ENCODE results near the gene CHN1.

CHN1 gene

GRCh38 chr2:174776223-174776622, 229.0 kb downstream of the CHN1 start:
- no peak for TF ChIP-seq ZFX (IDR thresholded peaks at IDR 0.05; ENCODE audit: borderline replicate concordance)
- 0 out of 2 replicates have a peak, but pooled peaks have one; percentile 16 for TF ChIP-seq CTCF (IDR thresholded peaks at IDR 0.05)
- H3K27ac ChIP-seq = no peak overlapping the region

DNA sequence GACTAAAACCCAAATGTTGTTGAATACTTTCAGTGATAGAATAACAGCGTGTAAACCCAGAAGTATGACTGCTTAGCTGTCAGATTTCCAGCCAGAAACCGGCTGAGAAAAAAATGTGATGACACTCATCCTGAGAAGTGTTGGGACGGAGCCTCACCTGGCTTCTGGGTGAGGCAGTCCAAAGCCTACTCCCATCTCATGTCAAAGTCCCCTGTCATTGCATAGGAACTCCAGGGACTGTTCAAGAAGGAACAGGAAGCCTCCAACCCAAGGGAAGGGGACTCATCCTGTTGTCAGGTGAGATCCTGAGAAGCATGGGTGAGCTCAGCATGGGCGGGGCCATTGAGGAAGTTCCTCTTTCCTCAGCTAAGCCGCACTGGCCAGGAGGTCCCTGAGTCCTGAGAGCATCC, 229.6 kb downstream of the CHN1 start:
- TF ChIP-seq ZFX (IDR thresholded peaks at IDR 0.05; ENCODE audit: borderline replicate concordance) (no peak), CTCF (IDR thresholded peaks at IDR 0.05) (no peak)
- no peak overlapping the region for H3K27ac ChIP-seq

DNA sequence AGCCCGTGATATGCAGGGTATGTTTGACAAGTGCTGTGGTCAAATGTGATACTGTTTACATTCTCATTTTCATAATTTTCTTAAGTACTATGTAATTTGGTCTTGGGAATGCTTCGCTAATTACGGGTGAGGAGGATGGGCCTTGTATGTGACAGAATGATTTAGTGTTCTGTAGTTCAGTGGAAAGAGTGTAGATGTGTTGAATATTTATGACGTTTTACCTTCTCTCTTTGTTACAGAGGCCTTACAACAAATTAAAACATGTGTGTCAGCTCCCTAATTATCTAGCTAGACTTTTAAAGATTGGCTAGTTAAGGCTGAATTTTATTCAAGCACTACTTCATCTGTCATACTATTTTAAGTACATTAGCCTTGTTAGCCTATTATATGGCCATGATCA, 230.3 kb downstream of the CHN1 start:
- TF ChIP-seq ZFX (IDR thresholded peaks at IDR 0.05; ENCODE audit: borderline replicate concordance) (no peak), CTCF (IDR thresholded peaks at IDR 0.05) (no peak)
- H3K27ac ChIP-seq = no peak overlapping the region

DNA sequence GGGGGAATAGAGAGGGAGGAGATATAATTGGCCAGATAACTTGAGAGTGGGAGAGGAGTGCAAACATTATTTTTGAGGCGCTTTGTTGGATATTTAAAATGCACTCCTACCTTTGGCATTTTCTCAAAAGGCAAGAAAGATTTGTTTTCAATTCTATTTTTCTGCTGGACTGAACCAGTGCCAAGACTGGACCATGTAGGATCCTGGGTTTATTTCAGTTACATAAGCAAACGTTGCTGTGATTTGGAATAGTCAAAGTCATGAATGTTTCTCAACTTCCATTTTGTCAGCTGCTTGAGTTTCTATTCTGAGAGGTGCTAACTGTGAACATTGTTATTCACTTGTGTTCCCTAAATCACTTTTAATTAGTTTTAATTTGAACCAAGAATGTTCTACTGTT, 232.0 kb downstream of the CHN1 start:
- no peak overlapping the region for H3K27ac ChIP-seq
- TF ChIP-seq CTCF (IDR thresholded peaks at IDR 0.05) (no peak), ZFX (IDR thresholded peaks at IDR 0.05; ENCODE audit: borderline replicate concordance) (no peak)

GRCh38 chr2:174772472-174772801, 232.7 kb downstream of the CHN1 start:
- H3K27ac ChIP-seq = no peak overlapping the region
- no peak for TF ChIP-seq ZFX (IDR thresholded peaks at IDR 0.05; ENCODE audit: borderline replicate concordance)
- no peak for TF ChIP-seq CTCF (IDR thresholded peaks at IDR 0.05)

- no peak for TF ChIP-seq ZFX (IDR thresholded peaks at IDR 0.05; ENCODE audit: borderline replicate concordance)
- TF ChIP-seq CTCF (IDR thresholded peaks at IDR 0.05) = peak; percentile 63
- no peak overlapping the region for H3K27ac ChIP-seq
Measured at GRCh38 chr2:174771631-174772471, 233.3 kb downstream of the CHN1 start.

DNA sequence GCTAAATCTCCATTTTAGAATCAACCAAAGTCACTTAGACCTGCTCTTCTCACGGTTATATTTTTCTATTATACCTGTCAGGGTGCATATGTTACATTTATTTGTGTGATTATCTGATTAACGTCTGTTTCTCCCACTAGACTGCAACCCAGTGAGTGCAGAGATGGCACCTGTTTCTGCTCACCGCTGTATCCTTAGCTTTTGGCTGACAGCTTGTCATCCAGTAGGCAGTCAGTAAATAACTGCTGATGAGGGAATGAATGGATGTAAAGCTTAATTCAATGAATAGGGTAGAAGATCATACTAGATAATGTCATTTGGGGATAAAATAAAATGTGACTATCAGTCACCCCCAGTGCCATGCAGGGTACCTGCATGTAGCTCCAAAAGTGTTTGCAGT, 234.0 kb downstream of the CHN1 start:
- TF ChIP-seq ZFX (IDR thresholded peaks at IDR 0.05; ENCODE audit: borderline replicate concordance) (no peak), CTCF (IDR thresholded peaks at IDR 0.05) (no peak)
- no peak overlapping the region for H3K27ac ChIP-seq

Data from 22Rv1 (cell line).